Fibroblast of skin of back (primary cell): ENCODE measurements around the gene FBLN5.
"Not testable (repeated sequence)": the region's sequence is repeated elsewhere in the genome, so short reads cannot be mapped to it uniquely, and the experiment has no call there.

ENCODE experiments used
- DNase-seq: peaks from one replicate; pipeline ENCODE4 v3.0.0-alpha.2; 2013

FBLN5 gene

GRCh38 chr14:91860238-91860637 lies 87.3 kb downstream of the FBLN5 start:
- no peak for DNase-seq

GRCh38 chr14:91858536-91859275 lies 88.8 kb downstream of the FBLN5 start:
- peak; percentile 91 for DNase-seq

DNA sequence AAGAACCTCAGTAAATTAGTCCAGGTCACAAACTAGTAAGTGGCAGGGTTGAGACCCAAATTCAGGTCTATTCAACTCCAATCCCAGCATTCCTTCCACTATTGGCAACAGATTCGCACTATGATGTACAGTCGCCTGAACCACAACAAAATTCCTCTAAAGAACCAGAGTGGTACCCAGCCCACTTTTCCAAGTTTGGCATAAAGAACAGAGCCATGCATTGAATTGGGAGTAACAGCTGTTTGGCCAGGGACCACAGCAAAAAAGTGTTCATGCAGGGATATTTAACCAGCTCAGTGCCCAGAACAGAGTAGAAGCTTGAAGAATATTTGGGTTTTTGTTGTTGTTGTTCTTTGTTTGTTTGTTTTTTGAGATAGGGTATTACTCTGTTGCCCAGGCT lies 89.9 kb downstream of the FBLN5 start:
- no peak for DNase-seq

DNA sequence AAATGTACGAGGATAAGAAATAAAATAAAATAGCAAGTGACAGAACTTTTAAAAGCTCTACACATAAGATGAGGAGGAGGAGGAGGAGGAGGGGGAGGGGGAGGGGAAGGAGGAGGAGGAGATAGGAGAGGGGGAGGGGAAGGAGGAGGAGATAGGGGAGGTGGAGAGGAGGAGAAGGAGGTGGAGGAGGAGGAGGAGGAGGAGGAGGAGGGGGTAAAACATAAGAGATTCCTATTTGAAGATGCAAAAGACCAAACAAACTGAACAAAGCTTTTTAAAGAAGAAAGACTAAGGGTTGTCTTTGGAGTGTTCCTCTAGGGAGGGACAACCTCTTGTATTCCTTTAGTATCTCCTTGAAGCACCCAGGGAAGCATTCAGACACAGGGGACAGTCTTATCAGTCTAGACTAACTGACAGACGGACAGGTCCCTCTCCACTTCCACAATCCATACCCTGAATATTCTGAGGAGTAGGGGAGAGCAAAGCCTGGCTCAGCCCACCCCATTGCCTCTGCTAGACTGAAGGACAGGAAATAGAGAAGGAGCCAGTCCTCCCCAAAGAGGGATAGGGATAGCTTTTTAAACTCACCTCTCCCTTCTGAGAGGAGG lies 93.1 kb downstream of the FBLN5 start:
- DNase-seq = no peak

DNA sequence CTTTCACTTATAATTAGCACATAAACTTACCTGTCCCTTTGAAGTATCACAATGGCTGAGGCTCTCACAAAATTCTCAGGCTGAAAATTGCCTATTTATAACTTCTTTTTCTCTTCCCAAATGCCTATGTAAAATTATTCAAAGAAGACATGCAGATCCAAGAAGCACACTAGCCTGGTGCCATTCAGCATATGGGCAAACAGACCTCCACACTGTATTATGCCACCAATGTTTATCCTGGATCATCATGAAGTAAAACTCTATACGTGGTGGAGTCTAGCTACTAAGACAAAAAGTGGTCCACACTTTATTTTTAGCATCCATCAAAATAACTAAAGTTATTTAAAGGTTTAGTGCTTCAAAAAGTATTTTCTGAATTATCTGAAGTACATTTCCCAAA lies 95.9 kb downstream of the FBLN5 start:
- no peak for DNase-seq

- no peak for DNase-seq
These were observed 98.9 kb downstream of the FBLN5 start for GRCh38 chr14:91848504-91849001.

- DNase-seq = no peak
These were observed 99.8 kb downstream of the FBLN5 start for GRCh38 chr14:91847693-91848092.

DNA sequence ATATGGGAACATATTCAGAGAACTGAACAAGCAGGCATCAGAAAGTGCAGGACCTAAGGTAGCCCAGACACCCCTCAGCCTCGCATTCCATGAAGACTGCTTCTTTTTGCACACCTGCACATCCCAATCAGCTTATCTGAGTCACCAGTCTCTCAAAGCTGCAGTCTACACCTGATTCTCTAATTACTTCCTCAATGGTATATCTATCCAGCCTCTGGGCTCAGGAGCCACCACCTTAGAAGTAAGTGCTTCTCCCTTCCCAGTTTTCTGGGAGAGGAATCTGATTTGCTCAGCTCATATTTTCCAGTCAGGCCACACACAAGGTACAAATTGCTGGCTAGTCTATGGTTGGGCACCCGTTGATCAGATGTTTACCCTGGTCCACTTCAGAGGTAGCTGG lies 101.8 kb downstream of the FBLN5 start:
- no peak for DNase-seq

DNA sequence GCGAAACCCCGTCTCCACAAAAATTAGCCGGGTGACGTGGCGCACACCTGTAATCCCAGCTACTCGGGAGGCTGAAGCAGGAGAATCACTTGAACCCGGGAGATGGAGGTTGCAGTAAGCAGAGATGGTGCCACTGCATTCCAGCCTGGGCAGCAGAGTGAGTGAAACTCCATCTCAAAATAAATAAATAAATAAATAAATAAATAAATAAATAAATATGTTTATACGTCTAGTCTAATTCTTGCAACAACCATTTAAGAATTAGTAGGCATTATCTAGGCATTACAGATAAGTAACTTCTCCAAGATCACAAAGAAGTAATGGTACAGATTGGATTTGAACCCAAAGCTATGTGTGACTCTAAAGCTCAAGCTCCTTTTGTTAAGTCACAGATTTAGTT lies 102.4 kb downstream of the FBLN5 start:
- not testable (repeated sequence) for DNase-seq

DNA sequence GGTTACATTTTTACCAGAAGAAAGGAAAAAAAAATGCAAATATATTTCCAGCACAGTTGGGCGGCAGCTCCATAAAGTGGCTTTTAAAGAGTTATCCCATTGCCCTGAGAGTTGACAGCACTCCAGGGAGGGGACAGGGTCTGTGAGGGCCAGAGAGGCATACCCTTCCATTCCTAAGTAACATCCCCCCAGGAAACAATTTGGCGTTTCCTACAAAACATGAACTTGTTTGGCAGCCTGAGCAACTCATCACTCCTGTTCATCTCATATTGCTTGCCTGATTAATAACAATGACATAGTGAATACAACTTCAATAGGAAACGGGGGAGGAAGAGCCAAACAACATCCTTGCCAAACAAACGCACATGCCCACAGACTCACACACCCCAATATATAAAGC lies 103.5 kb downstream of the FBLN5 start:
- no peak for DNase-seq

DNA sequence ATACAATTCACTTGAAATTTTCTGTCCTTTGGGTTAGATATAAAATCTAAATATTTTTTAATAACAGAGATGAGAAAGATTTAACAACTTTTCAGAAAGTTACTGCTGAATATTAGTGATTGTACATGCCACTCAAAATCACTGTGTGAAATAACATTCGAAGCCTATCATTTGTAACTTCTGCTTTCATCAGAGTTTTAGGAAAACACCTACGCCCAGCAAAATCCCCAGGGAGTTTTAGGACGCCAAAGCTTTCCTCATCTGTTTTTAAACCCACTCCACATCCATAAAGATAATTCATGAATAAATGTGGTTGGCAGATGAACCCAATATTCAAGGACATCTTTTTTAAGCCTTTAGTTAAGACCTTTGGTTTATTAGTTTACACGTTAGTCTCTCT lies 104.1 kb downstream of the FBLN5 start:
- DNase-seq = no peak

- DNase-seq = no peak
These were observed 106.4 kb downstream of the FBLN5 start for GRCh38 chr14:91841065-91841464.

DNA sequence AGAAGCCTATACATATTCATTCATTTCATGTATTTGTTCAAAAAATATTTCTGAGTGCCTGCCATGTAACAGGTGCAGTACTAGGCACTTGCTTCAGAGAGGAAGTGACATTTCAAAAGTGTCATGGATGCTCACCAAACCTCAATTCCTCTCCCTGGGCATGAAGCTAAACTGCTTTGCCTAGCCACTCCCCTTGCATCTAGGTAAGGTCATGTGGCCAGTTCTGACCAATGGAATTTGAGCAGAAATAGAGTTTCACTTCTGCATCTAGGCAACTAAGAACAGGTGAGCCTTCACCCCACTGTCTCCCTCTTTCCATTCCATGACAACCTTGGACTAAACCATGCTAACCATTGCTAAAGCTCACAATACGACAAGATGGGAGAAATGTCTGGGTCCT lies 107.7 kb downstream of the FBLN5 start:
- DNase-seq = no peak

DNA sequence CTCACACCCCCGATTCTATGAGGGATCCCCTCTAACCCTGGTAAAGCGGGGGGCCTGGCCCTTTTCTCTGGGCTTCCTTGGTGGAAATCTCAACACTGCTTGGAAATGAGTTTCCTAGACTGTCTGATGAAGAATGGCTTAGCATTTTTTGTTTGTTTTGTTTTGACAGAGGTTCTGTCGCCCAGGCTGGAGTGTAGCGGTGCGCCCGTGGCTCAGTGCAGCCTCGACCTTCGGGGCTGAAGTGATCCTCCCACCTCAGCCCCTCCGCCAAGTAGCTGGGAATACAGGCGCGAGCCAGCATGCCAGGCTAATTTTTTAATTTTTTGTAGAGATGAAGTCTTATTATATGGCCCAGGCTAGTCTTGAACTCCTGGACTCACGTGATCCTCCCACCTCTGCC lies 110.4 kb downstream of the FBLN5 start:
- DNase-seq = no peak

DNA sequence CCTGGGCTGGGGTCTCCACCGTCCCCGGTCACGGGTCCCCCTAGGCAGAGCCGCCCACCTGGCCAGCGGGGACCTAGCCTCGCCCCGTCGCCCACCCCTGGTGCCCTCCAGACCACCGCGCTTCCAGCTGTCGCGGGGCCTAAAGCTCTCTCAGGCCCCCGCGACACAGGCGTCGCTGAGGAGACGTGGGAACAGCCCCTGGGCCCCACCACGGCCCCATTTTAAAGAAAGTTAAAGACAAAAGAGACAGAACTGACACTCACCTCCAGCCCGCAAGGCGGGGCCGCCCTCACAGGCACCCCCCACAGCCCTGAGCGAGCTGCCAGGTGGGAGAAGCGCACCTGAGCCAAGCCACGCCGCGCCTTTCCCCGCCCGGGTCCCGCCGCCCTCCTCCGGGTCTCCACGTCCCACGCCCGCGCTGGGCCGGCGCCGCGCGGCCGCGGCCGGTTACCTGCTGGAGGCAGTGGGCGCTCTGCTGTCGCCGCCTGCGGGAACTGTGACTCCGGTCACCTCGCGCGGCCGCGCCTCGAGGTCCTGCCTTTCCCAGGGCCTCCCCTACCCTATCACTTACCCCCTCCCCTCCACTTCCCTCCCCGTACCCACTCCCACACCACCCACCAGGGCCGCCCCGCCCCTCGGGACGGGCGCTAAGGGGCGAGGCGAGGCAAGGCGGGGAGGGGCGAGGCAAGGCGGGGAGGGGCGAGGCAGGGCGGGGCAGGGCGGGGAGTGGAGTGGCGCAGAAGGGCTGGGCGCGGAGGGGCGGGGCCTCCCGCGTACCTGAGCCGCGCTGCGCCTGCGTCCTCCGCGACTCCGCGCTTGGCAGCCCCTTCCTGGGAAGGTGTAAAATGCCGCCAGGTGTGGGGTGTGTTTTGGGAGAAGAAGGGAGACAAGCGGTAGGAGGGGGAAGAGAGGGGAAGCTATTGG lies 111.3 kb downstream of the FBLN5 start:
- peak; percentile 12 for DNase-seq

GRCh38 chr14:91835197-91835919 lies 112.1 kb downstream of the FBLN5 start:
- no peak for DNase-seq

DNA sequence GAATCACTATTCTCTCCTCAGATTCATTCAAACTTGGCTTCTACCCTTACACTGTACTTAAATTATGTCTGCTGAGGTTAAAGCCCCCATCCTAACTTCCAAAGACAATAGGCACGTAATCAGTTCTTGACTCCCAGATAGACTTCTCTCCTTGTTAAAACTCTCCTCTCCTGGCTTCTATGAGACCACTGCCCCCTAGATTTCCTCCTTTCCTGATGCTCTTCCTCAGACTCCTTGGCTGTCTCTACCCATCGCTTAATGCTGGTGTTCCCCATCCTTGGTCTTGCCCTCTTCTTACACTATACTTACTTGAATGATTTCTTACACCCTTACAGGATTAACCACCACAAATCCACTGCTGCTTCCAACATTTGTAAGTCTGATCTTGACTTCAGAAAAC lies 112.9 kb downstream of the FBLN5 start:
- no peak for DNase-seq

DNA sequence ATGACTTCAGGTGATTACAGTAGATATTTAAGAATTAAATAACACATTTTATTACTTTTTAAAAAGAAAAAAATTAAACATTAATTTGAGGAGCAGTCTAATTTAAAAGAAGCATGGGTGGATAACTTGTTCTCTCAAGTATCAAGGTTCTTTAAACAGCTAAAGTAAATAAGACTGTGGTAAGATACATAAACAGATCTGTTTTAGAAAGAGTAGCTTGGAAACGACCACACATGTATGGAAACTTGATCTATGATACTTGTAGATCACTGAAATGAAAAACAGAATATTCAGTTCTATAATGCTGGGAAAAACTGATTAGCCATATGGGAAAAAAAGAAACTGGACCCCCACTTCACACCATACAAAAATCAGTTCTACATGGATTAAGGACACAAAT lies 116.2 kb downstream of the FBLN5 start:
- no peak for DNase-seq

- no peak for DNase-seq
These were observed 116.7 kb downstream of the FBLN5 start for GRCh38 chr14:91830777-91831176.

DNA sequence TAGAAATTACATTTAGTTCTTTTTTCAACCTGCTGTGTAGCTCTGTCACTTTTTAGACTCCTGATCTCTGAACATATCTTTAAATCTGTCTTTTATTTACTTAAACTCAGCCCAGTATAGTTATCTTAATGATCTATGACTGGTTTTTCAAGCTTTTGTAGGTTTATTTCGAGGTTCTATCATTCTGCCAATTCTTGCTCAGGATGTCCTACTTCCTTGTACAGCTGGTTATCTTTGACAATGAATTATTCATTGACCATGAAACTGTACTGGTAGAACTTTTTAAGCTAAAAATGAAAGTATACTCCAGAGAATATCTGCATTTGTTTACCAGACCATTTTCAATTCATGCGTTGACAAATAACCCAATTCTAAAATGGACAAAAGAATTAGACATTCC lies 118.0 kb downstream of the FBLN5 start:
- DNase-seq = no peak

DNA sequence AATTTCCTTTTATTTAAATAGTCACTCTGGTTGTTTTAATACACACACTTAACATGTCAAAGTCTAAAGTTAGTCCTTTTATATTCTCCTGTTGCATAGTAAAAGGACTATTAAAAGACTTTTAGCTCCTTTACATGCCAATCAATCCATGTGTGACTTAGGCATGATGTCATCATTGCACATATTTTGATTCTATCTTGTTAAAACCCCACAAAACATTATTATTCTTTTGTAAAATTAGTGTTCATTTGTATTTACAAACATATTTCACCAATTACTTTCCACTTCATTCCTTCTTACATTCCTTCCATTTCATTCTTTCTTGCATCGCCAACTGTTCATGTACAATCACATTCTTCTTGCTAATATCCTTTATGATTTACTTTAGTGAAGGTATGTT lies 119.7 kb downstream of the FBLN5 start:
- DNase-seq = no peak
